ENCODE data around the gene NAA15. TPM values are rescaled to one million over a fixed set of nuclear protein-coding genes. Genes with fewer than 3 reads are reported as not detected.
"Not testable (repeated sequence)": the region's sequence is repeated elsewhere in the genome, so short reads cannot be mapped to it uniquely, and the experiment has no call there.

NAA15 gene
- total and polyA plus RNA-seq, 3 experiments from 2014 or later, result 47.0 to 122 (median 116) TPM

GRCh38 chr4:139313414-139313813 lies 12.1 kb downstream of the NAA15 start:
- H3K27me3 Mint-ChIP-seq, POLR2A ChIA-PET: not testable (repeated sequence)
- H3K4me1 ChIP-seq (ENCODE audit: insufficient read depth, low read length), result peaks cover 63% of the 10 kb centered on the region

GRCh38 chr4:139314047-139314800 lies 12.9 kb downstream of the NAA15 start:
- CTCF ChIA-PET, result interaction anchor here (2.1 kb wide), 1 partner anchor 13 kb away, joined by 9 read pairs; the partner anchor contains the start of genes NAA15 and NDUFC1
- DNase-seq, result peak in 1 of 5 donors; percentile 15

More at GRCh38 chr4:139313414-139313813, 12.1 kb downstream of the NAA15 start:
- H3K4me3 ChIP-seq (ENCODE audit: low read length); H3K9me3 Mint-ChIP-seq; H3K36me3 ChIP-seq (ENCODE audit: insufficient read depth, low read length); H3K27ac ChIP-seq (ENCODE audit: low read depth, low read length); DNase-seq; CTCF ChIA-PET; H3K27me3 ChIP-seq (ENCODE audit: insufficient read depth, low read length, poor library complexity, severe bottlenecking); H3K36me3 Mint-ChIP-seq; H3K9me3 ChIP-seq (ENCODE audit: low read length): not testable (repeated sequence)
- Mint-ChIP-seq H3K4me1 (peaks cover 66 to 83% (median 82%) of the 10 kb centered on the region in 3 donors), H3K4me3 (peak overlapping the region in 5 of 7 donors; percentile 21 to 54 (median 30)), H3K27ac (peak overlapping the region in 6 of 8 donors; percentile 72 to 93 (median 80))

DNA sequence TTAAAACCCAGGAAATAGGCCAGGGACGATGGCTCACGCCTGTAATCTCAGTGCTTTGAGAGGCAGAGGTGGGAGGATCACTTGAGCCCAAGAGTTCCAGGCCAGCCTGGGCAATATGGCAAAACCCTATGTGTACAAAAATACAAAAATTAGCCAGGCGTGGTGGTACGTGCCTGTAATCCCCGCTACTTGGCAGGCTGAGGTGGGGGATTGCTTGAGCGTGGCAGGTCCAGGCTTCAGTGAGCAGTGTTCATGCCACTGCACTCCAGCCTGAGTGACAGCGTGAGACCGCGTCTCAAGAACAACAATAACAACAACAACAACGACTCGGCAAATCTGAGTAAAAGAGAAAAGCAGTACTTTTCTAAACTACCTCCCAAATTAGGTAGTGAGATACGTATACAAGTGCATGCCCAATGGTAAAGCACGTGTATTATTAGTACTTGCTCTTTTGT lies 13.9 kb downstream of the NAA15 start:
- Mint-ChIP-seq H3K36me3 (peaks cover 4 to 6% (median 6%) of the 10 kb centered on the region in 3 donors), H3K9me3 (no peaks in the 10 kb centered on the region), H3K27ac (peak overlapping the region in 6 of 8 donors; percentile 36 to 93 (median 78)), H3K4me3 (peak overlapping the region in 5 of 7 donors; percentile 19 to 54 (median 38)), H3K4me1 (peaks cover 68 to 83% (median 80%) of the 10 kb centered on the region in 3 donors), H3K27me3 (no peaks in the 10 kb centered on the region)
- no peak for DNase-seq
- ChIA-PET CTCF (interaction anchor here (2.1 kb wide), 1 partner anchor 14 kb away, joined by 9 read pairs; the partner anchor contains the start of genes NAA15 and NDUFC1), POLR2A (no interaction called here)
- no peaks in the 10 kb centered on the region for H3K27me3 ChIP-seq (ENCODE audit: insufficient read depth, low read length, poor library complexity, severe bottlenecking)
- H3K4me1 ChIP-seq (ENCODE audit: insufficient read depth, low read length), result peaks cover 71% of the 10 kb centered on the region
- H3K4me3 ChIP-seq (ENCODE audit: low read length), result no peak overlapping the region
- no peak overlapping the region for H3K27ac ChIP-seq (ENCODE audit: low read depth, low read length)
- no peaks in the 10 kb centered on the region for H3K9me3 ChIP-seq (ENCODE audit: low read length)
- H3K36me3 ChIP-seq (ENCODE audit: insufficient read depth, low read length), result no peaks in the 10 kb centered on the region

More at GRCh38 chr4:139314047-139314800, 12.9 kb downstream of the NAA15 start:
- POLR2A ChIA-PET, result no interaction called here
- H3K27me3 ChIP-seq (ENCODE audit: insufficient read depth, low read length, poor library complexity, severe bottlenecking), result no peaks in the 10 kb centered on the region
- H3K4me3 ChIP-seq (ENCODE audit: low read length), result peak overlapping the region; percentile 26
- H3K36me3 Mint-ChIP-seq, result peaks cover 0 to 4% (median 1%) of the 10 kb centered on the region in 3 donors
- no peaks in the 10 kb centered on the region for H3K36me3 ChIP-seq (ENCODE audit: insufficient read depth, low read length)
- peaks cover 63% of the 10 kb centered on the region for H3K4me1 ChIP-seq (ENCODE audit: insufficient read depth, low read length)
- H3K27ac Mint-ChIP-seq, result peak overlapping the region; percentile 36 to 93 (median 80)
- no peaks in the 10 kb centered on the region for H3K27me3 Mint-ChIP-seq
- peak overlapping the region; percentile 21 to 54 (median 37) for H3K4me3 Mint-ChIP-seq
- H3K9me3 ChIP-seq (ENCODE audit: low read length), result no peaks in the 10 kb centered on the region
- H3K27ac ChIP-seq (ENCODE audit: low read depth, low read length), result no peak overlapping the region
- peaks cover 65 to 81% (median 80%) of the 10 kb centered on the region in 3 donors for H3K4me1 Mint-ChIP-seq
- no peaks in the 10 kb centered on the region for H3K9me3 Mint-ChIP-seq

DNA sequence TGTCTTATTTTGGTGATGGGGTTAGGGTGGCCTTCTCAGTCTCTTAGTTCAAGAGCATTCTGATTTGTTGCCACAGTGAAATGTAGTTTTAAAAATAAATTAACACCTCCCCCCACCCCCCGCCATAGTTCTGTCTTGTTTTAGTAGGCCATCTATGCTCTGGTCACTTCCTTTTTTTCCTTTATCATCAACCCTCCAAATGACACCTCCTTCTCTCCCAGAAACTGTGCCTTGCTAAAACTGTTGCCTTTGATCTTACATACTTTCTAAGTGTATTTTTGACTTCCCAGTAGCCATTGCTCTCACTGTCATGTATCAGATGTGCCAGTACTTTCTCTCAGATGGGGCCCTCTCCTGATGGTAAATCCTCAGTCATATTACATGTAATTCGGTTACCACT lies 15.4 kb downstream of the NAA15 start:
- ChIA-PET POLR2A (no interaction called here), CTCF (no interaction called here)
- peak overlapping the region in 6 of 8 donors; percentile 1 to 93 (median 46) for H3K27ac Mint-ChIP-seq
- Histone ChIP-seq H3K36me3 (ENCODE audit: insufficient read depth, low read length) (no peaks in the 10 kb centered on the region), H3K4me1 (ENCODE audit: insufficient read depth, low read length) (peaks cover 67% of the 10 kb centered on the region), H3K9me3 (ENCODE audit: low read length) (no peaks in the 10 kb centered on the region), H3K27ac (ENCODE audit: low read depth, low read length) (no peak overlapping the region), H3K4me3 (ENCODE audit: low read length) (no peak overlapping the region), H3K27me3 (ENCODE audit: insufficient read depth, low read length, poor library complexity, severe bottlenecking) (no peaks in the 10 kb centered on the region)
- H3K27me3 Mint-ChIP-seq, result no peaks in the 10 kb centered on the region
- H3K36me3 Mint-ChIP-seq, result peaks cover 4 to 6% (median 5%) of the 10 kb centered on the region in 3 donors
- DNase-seq, result no peak
- no peaks in the 10 kb centered on the region for H3K9me3 Mint-ChIP-seq
- peak overlapping the region in 3 of 7 donors; percentile 18 to 60 (median 57) for H3K4me3 Mint-ChIP-seq
- H3K4me1 Mint-ChIP-seq, result peaks cover 69 to 84% (median 83%) of the 10 kb centered on the region in 3 donors

GRCh38 chr4:139317635-139318034 lies 16.3 kb downstream of the NAA15 start:
- H3K36me3 Mint-ChIP-seq, result peaks cover 5 to 7% (median 6%) of the 10 kb centered on the region in 3 donors

DNA sequence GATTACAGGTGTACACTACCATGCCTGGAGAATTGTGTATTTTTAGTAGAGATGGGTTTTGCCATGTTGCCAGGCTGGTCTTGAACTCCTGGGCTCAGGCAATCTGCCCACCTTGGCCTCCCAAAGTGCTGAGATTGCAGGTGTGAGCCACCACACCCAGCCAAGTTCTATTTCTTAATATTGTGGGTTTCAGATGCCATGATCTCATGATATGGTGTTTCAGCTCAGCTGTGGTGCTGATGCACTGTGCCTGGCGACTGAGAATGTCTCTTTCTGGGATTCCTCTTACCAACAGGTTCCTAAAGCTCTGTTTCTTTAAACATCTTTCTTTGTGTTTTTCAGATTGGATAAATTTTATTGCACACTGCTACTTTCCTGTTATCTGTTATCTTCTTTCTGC lies 18.3 kb downstream of the NAA15 start:
- Histone ChIP-seq H3K4me1 (ENCODE audit: insufficient read depth, low read length) (peaks cover 46% of the 10 kb centered on the region), H3K27ac (ENCODE audit: low read depth, low read length) (no peak overlapping the region), H3K9me3 (ENCODE audit: low read length) (no peaks in the 10 kb centered on the region), H3K4me3 (ENCODE audit: low read length) (no peak overlapping the region), H3K27me3 (ENCODE audit: insufficient read depth, low read length, poor library complexity, severe bottlenecking) (no peaks in the 10 kb centered on the region), H3K36me3 (ENCODE audit: insufficient read depth, low read length) (no peaks in the 10 kb centered on the region)
- CTCF ChIA-PET, result interaction anchor here (1.4 kb wide), 1 partner anchor 11 kb away, joined by 3 read pairs; no protein-coding TSS in a partner anchor
- no peak for DNase-seq
- H3K27me3 Mint-ChIP-seq, result peaks cover 0 to 1% of the 10 kb centered on the region in 2 donors
- H3K4me1 Mint-ChIP-seq, result peaks cover 64 to 81% (median 79%) of the 10 kb centered on the region in 3 donors
- peak overlapping the region in 3 of 8 donors; percentile 17 to 54 (median 47) for H3K27ac Mint-ChIP-seq
- H3K4me3 Mint-ChIP-seq, result peak overlapping the region in 1 of 7 donors; percentile 25
- no peaks in the 10 kb centered on the region for H3K9me3 Mint-ChIP-seq
- H3K36me3 Mint-ChIP-seq, result peaks cover 5 to 7% (median 6%) of the 10 kb centered on the region in 3 donors
- POLR2A ChIA-PET, result no interaction called here

More at GRCh38 chr4:139317635-139318034, 16.3 kb downstream of the NAA15 start:
- H3K27ac Mint-ChIP-seq, result no peak overlapping the region
- Histone ChIP-seq H3K9me3 (ENCODE audit: low read length) (no peaks in the 10 kb centered on the region), H3K4me3 (ENCODE audit: low read length) (no peak overlapping the region), H3K27ac (ENCODE audit: low read depth, low read length) (no peak overlapping the region), H3K27me3 (ENCODE audit: insufficient read depth, low read length, poor library complexity, severe bottlenecking) (no peaks in the 10 kb centered on the region), H3K36me3 (ENCODE audit: insufficient read depth, low read length) (no peaks in the 10 kb centered on the region), H3K4me1 (ENCODE audit: insufficient read depth, low read length) (peaks cover 58% of the 10 kb centered on the region)
- no peak for DNase-seq
- H3K9me3 Mint-ChIP-seq, result no peaks in the 10 kb centered on the region
- POLR2A ChIA-PET, result no interaction called here
- H3K4me1 Mint-ChIP-seq, result peaks cover 70 to 84% (median 83%) of the 10 kb centered on the region in 3 donors
- CTCF ChIA-PET, result no interaction called here
- H3K27me3 Mint-ChIP-seq, result peaks cover 0 to 1% of the 10 kb centered on the region in 2 donors
- no peak overlapping the region for H3K4me3 Mint-ChIP-seq

GRCh38 chr4:139322070-139322469 lies 20.8 kb downstream of the NAA15 start:
- peaks cover 24% of the 10 kb centered on the region for H3K4me1 ChIP-seq (ENCODE audit: insufficient read depth, low read length)
- peak overlapping the region in 1 of 7 donors; percentile 44 for H3K4me3 Mint-ChIP-seq
- H3K4me1 Mint-ChIP-seq, result peaks cover 58 to 75% (median 74%) of the 10 kb centered on the region in 3 donors
- POLR2A ChIA-PET; H3K9me3 Mint-ChIP-seq; H3K36me3 Mint-ChIP-seq; H3K36me3 ChIP-seq (ENCODE audit: insufficient read depth, low read length); H3K27ac ChIP-seq (ENCODE audit: low read depth, low read length); H3K27me3 Mint-ChIP-seq; H3K4me3 ChIP-seq (ENCODE audit: low read length); H3K27me3 ChIP-seq (ENCODE audit: insufficient read depth, low read length, poor library complexity, severe bottlenecking); H3K9me3 ChIP-seq (ENCODE audit: low read length); DNase-seq: not testable (repeated sequence)
- peak overlapping the region in 1 of 8 donors; percentile 70 for H3K27ac Mint-ChIP-seq
- CTCF ChIA-PET, result interaction anchor here (0.7 to 2.0 kb wide), 2 partner anchors 24 to 26 kb away, joined by 3 to 5 read pairs; no protein-coding TSS in a partner anchor

GRCh38 chr4:139322541-139322940 lies 21.2 kb downstream of the NAA15 start:
- not testable (repeated sequence) for H3K36me3 ChIP-seq (ENCODE audit: insufficient read depth, low read length); H3K9me3 ChIP-seq (ENCODE audit: low read length); H3K27ac ChIP-seq (ENCODE audit: low read depth, low read length); H3K27me3 Mint-ChIP-seq; H3K4me3 Mint-ChIP-seq; H3K4me3 ChIP-seq (ENCODE audit: low read length); H3K27me3 ChIP-seq (ENCODE audit: insufficient read depth, low read length, poor library complexity, severe bottlenecking); H3K36me3 Mint-ChIP-seq; H3K9me3 Mint-ChIP-seq; DNase-seq; H3K27ac Mint-ChIP-seq
- peaks cover 57 to 70% (median 69%) of the 10 kb centered on the region in 3 donors for H3K4me1 Mint-ChIP-seq
- POLR2A ChIA-PET, result interaction anchor here (0.6 kb wide), 1 partner anchor 61 kb away, joined by 9 read pairs; no protein-coding TSS in a partner anchor
- peaks cover 20% of the 10 kb centered on the region for H3K4me1 ChIP-seq (ENCODE audit: insufficient read depth, low read length)
- CTCF ChIA-PET, result interaction anchor here (0.7 to 2.0 kb wide), 3 partner anchors 11 to 27 kb away, joined by 3 to 7 read pairs (median 5); no protein-coding TSS in a partner anchor
